MG63 (cell line): ENCODE data around the gene CD59. TPM values are rescaled to one million over a fixed set of nuclear protein-coding genes. Genes with fewer than 3 reads are reported as not detected.
"Not testable (repeated sequence)": the region's sequence is repeated elsewhere in the genome, so short reads cannot be mapped to it uniquely, and the experiment has no call there.

Experiments
- DNase-seq: peaks from one replicate; pipeline ENCODE4 v3.0.0-alpha.2; 2020
- H3K27me3 ChIP-seq: fragments of 250-450 bp; sonication (Bioruptor Pico); 2 replicates; pipeline ENCODE4 v1.5.1; 2020; ENCODE audit warnings: mild to moderate bottlenecking, moderate library complexity
- H3K36me3 ChIP-seq: fragments of 250-450 bp; sonication (Bioruptor Pico); 2 replicates; pipeline ENCODE4 v1.5.1; 2020; ENCODE audit warnings: mild to moderate bottlenecking, moderate library complexity
- H3K4me3 ChIP-seq: fragments of 250-450 bp; sonication (Bioruptor Pico); 2 replicates; pipeline ENCODE4 v1.5.1; 2020; ENCODE audit warnings: mild to moderate bottlenecking, moderate library complexity
- H3K9me3 ChIP-seq: fragments of 250-450 bp; sonication (Bioruptor Pico); 2 replicates; pipeline ENCODE4 v1.5.1; 2020; ENCODE audit warnings: mild to moderate bottlenecking, moderate library complexity
- total RNA-seq: library from RNA; depleted of rRNA; stranded (reverse); fragments of >200 nt; shearing (Covaris generic); gene quantifications from 2 replicates; pipeline ENCODE4 v1.2.3, GENCODE V29; 2014; ENCODE audit warnings: low replicate concordance

Gene CD59
- total RNA-seq, 1 experiment from 2014 or later = 360 TPM

DNA sequence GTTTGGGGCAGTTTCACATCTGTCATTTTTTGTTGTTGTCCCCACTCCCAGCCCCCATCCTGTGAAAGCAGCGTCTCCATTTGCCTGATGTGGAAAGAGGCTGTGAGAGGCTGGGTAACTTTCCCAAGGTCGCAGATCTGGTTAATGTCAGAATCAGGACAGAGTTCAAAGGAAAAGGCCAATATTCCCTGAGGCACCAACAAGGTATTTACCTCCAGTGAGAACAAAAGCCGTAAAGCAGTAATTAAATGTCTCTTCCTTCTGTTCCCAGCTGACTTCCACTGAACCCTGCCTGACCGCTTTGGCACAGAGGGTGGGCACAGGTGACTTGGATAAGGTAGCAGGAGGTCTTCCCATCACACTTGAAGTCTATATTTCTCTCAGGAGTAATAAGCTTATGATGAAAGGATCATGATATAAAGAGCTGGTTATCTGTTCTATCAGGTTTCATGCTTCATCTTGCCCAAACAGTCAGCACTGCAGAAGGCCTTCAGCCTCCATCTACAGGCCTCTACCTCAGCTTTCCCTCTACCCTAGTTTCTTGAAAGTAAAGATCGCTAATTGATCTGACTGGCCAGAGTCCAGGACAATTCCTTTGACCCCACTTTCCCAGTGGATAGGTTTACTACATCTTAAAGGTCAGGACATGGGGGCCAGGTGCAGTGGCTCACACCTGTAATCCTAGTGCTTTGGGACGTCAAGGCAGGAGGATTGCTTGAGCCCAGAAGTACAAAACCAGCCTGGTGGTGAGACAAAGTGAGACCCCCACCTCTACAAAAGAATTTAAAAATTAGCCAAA, 45.0 kb downstream of the CD59 start:
- Histone ChIP-seq H3K36me3 (no peaks in the 10 kb centered on the region), H3K4me3 (peak overlapping the region; percentile 3; the same call in 1 of the 2 replicates), H3K9me3 (no peaks in the 10 kb centered on the region; the same call in 1 of the 2 replicates), H3K27me3 (no peaks in the 10 kb centered on the region)
- DNase-seq = no peak

DNA sequence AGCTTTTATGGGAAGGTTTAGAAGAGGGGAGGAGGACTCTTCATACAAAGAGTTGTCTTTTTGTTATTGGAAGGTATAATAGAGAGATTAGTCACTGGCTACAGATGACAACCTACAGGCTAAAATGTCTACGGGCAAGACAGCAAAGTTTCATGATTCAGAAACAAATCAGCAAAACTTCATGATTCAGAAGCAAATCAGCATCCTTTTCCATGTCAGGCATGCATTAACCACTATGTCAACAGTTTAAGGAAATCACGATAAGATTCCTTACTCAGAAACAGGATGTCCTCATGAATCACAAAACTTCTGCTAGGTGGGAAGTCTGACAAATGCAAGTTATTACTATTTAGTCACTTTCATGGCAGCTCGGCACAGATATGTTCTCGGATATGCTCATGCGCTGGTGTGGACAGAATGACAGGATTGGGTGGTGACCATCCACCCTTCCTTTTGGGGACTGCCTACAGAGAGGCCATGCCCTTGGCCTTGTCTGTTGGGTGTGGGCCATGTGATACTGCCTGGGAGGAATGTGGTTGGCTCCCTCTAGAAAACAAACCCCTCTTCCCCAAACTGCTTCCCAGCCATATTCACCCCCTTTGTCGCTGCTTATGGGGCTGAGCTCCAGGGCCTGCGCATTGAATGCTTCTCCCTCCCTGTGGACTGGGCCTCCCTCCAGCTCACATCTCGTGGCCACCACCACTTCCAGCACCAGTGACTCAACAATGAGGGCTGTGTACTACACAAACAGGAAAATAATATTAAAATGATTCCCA, 45.7 kb downstream of the CD59 start:
- Histone ChIP-seq H3K9me3 (no peaks in the 10 kb centered on the region; the same call in 1 of the 2 replicates), H3K36me3 (no peaks in the 10 kb centered on the region), H3K4me3 (no peak overlapping the region), H3K27me3 (no peaks in the 10 kb centered on the region)
- peak; percentile 96 for DNase-seq

DNA sequence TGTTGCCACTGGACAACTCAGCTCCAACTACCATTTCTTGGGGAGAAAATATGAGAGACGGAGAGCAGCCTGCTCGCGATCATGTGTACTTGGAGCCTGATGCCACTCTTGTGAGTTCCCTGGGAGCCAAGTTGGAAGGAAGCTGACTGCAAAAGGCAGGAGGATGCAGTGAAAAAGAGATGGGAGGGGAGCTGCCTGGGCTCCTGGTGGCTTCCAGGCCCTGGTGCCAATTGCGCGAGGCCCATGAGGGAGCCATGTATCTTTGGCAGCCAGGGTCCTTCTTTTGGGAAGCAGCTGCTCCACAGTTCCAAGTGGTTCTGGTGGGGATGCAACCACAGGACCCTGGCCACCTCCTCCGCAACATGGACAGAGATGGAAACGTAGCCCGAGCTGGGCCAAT, 46.7 kb downstream of the CD59 start:
- DNase-seq = no peak
- H3K36me3 ChIP-seq = no peaks in the 10 kb centered on the region
- H3K4me3 ChIP-seq = no peak overlapping the region
- H3K27me3 ChIP-seq = no peaks in the 10 kb centered on the region
- H3K9me3 ChIP-seq = no peaks in the 10 kb centered on the region; the same call in 1 of the 2 replicates

DNA sequence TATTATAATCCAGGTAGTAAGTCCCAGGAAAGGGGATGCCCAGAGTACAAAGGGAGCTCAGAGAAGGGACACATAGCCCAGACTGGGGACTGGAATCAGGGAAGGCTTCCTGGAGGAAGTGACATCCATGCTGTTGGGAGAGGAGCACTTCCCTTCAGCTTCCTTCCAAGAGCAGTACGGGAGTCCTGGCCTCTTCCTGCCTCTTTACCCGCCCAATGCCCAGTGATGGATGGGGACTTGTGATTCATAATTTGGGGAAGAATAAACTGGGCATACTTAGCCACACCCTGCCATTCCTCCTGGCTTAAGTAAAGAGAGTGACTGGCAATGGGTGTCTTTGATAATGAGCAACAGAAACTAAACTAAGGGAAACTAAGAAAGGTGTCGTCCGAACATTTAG, 47.1 kb downstream of the CD59 start:
- Histone ChIP-seq H3K27me3 (no peaks in the 10 kb centered on the region), H3K36me3 (no peaks in the 10 kb centered on the region), H3K4me3 (no peak overlapping the region), H3K9me3 (no peaks in the 10 kb centered on the region; the same call in 1 of the 2 replicates)
- DNase-seq = peak; percentile 72

DNA sequence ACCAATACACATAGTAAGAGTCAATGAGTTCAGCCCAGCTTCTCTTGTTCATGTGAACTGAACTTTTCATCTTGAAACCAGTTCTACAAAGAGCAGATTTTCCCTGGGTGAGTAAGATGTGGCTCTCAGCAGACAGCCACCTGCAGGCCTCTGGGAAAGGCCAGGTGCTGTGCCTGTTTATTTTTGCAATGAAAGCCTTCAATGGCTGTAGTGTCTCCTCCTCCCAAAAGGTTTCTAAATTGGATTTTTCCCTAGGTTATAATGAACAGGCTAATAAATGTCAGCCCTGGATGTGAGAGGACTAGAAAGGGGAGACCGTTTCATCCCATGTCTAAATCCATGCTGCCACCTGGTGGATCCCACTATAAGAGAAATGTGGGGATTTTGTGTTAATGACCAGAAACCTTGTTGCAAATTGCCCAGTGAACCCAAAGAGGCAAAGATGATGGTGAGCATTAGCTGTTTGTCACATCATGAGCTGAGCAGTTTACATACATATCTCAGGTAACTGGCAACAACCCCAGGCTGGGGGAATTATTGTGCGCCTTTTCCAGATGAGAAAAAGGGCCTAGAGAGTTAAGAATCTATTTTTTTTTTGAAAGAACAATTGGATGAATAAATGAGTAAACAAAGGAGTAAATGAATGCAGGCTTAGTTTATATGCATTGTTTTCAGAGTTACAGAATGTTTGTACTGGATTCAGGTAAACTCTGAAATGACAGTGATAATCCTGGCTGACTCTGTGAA, 48.3 kb downstream of the CD59 start:
- Histone ChIP-seq H3K27me3 (no peaks in the 10 kb centered on the region), H3K4me3 (no peak overlapping the region), H3K9me3 (no peaks in the 10 kb centered on the region; the same call in 1 of the 2 replicates), H3K36me3 (no peaks in the 10 kb centered on the region)
- DNase-seq = peak; percentile 33

DNA sequence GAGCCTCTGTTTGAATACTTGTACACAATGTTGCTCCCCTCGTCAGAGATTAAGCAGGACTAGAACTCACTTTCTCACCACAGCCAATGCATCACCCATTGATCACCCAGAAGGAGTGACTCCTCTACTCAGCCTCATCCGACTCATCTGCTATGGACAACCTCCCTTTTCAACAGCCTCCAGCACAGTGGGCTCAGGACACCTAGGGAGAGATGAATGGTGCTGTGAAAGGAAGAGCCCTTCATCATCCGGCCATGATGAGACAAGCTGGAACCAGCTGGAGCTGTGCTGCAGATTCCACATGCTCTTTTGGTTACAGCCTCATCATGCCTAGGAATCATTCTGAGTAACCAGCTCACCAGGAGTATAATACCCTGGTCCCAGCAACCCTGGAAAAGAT, 51.1 kb downstream of the CD59 start:
- peaks cover 3% of the 10 kb centered on the region for H3K27me3 ChIP-seq
- no peak for DNase-seq
- H3K9me3 ChIP-seq = peaks cover under 1% of the 10 kb centered on the region
- no peaks in the 10 kb centered on the region for H3K36me3 ChIP-seq
- H3K4me3 ChIP-seq = no peak overlapping the region

DNA sequence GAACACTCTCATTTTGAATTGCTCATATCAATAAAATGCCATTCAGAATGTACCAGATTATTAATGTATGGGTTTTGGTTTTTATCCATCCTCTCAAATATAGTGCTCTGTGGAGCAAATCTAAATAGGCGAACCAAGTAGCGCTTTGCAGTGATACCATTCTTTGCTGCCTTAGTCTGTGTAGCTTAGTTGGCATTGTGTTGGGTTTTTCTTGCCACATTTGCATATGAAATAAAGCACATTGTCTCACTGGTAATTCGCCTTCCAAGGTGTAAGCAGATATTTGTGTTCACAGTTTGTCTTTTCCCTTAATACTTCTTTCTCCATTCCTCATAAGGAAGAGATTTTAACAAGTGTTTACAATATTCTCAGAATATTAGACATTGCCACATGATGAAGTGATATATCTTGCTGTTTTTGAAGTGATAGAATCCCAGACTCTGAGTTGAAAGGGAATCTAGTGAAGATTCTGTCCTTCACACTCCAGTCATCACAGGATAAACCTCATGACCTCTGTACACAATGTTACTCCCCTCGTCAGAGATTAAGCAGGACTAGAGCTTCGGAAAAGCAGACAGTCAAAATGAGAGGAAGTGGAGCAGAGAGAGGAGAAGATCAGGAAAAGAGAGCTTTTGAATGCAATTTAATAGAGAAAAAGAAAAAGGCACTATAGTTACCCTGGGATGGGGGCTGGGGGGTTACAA, 52.1 kb downstream of the CD59 start:
- H3K4me3 ChIP-seq = no peak overlapping the region
- H3K36me3 ChIP-seq = no peaks in the 10 kb centered on the region
- no peak for DNase-seq
- peaks cover 9% of the 10 kb centered on the region for H3K9me3 ChIP-seq
- peaks cover 6% of the 10 kb centered on the region for H3K27me3 ChIP-seq

DNA sequence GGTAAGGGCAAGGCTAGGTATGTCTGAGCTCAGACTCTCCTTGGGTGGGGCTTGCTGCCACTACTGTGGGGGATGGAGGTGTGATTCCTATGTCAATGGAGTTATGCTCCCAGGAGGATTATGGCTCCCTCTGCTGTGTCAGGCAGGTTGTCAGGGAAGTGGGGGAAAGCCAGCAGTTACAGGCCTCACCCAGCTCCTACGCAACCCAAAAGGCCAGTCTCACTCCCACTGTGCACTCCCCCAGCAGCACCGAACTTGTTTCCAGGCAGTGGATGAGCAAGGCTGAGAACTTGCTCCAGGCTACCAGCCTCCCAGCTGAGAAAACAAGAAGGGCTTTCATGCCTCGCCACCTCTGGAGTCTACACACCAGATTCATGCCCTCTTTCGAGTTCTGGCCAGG, 53.8 kb downstream of the CD59 start:
- no peak overlapping the region for H3K4me3 ChIP-seq
- no peak for DNase-seq
- H3K36me3 ChIP-seq = no peaks in the 10 kb centered on the region
- H3K27me3 ChIP-seq = peaks cover 6% of the 10 kb centered on the region
- H3K9me3 ChIP-seq = peaks cover 19% of the 10 kb centered on the region

DNA sequence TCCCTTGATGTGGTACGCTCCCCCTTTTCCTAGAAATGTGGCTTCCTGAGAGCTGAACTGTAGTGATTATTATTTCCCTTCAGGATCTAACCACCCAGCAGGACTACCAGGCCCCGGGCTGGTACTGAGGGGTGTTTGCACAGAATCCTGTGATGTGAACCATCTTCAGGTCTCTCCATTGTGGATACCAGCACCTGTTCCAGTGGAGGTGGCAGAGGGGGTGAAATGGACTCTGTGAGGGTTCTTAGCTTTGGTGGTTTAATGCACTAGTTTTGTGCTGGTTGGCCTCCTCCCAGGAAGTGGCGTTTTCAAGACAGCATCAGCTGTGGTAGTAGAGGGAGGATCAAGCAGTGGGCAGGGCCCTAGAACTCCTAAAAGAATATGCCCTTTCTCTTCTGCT, 54.2 kb downstream of the CD59 start:
- Histone ChIP-seq H3K27me3 (peaks cover 6% of the 10 kb centered on the region), H3K36me3 (no peaks in the 10 kb centered on the region), H3K9me3 (peaks cover 20% of the 10 kb centered on the region), H3K4me3 (no peak overlapping the region)
- DNase-seq = no peak

DNA sequence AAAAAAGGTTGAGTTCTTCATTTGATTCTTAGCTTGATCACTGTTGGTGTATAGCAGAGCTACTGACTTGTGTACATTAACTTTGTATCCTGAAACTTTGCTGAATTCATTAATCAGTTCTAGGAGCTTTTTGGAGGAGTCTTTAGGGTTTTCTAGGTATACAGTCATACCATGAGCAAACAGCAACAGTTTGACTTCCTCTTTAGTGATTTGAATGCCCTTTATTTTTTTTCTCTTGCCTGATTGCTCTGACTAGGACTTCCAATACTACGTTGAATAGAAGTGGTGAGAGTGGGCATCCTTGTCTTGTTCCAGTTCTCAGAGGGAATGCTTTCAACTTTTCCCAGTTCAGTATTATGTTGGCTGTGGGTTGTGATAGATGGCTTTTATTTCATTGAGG, 57.6 kb downstream of the CD59 start:
- not testable (repeated sequence) for H3K27me3 ChIP-seq, H3K36me3 ChIP-seq, DNase-seq, H3K4me3 ChIP-seq
- peaks cover 20% of the 10 kb centered on the region for H3K9me3 ChIP-seq

DNA sequence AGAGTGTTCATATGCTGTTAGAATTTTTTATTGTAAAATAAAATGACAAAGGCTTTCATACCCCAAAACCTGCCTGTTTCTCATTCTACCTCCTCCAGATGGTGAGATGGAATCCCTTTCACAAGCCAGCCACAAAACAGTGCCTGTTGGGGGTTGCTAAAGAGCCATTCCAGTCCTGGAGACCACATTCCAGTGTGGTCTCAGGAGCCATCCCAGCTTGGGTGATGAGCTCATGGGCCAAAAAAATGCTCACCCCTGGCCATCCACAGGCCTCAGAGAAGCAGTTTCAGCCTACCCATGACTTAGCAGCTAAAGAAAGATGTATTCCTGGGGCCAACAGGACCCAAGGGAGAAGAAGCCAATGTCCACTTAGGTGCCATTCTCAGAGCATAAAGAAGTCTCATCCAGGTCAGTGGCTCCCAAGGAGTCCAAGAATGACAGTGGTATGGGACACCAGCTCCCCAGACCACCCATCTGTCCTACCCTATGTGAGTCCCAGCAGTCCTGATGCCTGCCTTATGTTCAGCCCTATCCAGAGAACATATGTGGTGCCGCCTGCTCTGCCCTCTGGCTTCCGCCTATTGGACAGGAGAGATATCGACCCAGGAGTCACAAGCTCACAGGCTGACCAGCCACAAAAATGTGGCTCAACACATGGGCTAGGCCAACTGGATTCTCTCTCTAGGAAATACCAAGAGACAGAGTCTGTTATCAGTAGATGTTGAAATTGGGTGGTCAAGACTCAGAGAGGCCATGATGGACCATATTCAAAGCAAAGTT, 62.0 kb downstream of the CD59 start:
- DNase-seq = no peak

DNA sequence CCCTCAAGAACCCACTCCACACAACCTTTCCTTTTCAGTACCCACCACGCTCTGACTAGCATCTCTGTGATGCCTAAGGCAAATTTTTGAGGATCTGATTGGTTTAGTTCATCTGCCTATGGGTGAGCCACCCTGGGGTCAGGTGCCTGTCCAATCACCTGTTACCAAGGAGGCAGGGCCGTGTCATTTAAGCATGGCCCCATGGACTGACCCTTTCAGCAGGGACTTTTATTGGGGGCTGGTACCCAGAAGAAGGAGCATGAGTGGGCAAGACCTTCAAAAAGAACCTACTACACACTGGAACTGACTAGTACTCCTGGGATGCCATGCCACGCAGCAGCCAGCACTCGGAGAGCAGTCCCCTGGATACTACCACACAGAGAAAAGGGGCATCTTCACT, 64.0 kb downstream of the CD59 start:
- no peak for DNase-seq

More for the DNA sequence above, 62.0 kb downstream of the CD59 start:
- H3K27me3 ChIP-seq = no peaks in the 10 kb centered on the region
- H3K36me3 ChIP-seq = no peaks in the 10 kb centered on the region
- H3K9me3 ChIP-seq = peaks cover 11% of the 10 kb centered on the region
- no peak overlapping the region for H3K4me3 ChIP-seq

DNA sequence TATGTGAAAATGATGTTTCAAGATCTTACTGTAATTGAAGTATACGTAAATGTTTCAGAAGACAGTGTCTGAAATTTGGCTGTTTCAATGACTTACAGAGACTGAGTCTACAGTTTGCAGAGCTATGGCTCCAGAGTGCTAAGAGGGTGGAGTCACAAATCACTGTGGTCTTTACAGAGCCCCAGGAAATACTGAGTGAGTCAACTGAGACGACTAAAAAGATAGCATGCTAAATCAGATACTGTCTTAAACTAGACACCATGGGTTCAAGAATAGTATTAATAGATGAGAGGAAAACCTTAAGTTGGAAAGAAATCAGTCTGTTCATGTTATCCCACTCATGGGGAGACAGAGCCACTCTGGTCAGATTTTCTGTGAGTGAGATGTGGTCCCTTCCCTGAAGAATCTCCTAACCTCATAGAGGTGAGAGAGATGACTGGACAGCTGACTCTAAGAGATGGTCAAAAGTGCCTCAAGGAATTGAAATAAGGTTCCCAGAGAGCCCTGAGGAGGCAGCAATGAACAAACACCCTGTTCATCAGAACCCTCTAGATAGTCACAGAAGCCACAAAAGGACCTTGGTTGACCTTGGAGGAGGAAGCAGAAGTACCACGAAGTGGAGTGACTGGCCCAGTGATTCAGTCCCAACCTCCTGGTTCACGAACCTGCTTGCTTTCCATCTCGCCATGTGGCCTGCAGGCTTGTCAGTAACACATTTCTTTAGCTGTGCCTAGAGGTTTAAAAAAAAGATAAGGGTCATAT, 65.8 kb downstream of the CD59 start:
- DNase-seq = no peak
- no peaks in the 10 kb centered on the region for H3K36me3 ChIP-seq
- H3K4me3 ChIP-seq = no peak overlapping the region
- H3K27me3 ChIP-seq = no peaks in the 10 kb centered on the region
- H3K9me3 ChIP-seq = no peaks in the 10 kb centered on the region

More for the DNA sequence above, 64.0 kb downstream of the CD59 start:
- no peaks in the 10 kb centered on the region for H3K27me3 ChIP-seq
- no peaks in the 10 kb centered on the region; the same call in 1 of the 2 replicates for H3K9me3 ChIP-seq
- H3K4me3 ChIP-seq = no peak overlapping the region
- H3K36me3 ChIP-seq = no peaks in the 10 kb centered on the region

DNA sequence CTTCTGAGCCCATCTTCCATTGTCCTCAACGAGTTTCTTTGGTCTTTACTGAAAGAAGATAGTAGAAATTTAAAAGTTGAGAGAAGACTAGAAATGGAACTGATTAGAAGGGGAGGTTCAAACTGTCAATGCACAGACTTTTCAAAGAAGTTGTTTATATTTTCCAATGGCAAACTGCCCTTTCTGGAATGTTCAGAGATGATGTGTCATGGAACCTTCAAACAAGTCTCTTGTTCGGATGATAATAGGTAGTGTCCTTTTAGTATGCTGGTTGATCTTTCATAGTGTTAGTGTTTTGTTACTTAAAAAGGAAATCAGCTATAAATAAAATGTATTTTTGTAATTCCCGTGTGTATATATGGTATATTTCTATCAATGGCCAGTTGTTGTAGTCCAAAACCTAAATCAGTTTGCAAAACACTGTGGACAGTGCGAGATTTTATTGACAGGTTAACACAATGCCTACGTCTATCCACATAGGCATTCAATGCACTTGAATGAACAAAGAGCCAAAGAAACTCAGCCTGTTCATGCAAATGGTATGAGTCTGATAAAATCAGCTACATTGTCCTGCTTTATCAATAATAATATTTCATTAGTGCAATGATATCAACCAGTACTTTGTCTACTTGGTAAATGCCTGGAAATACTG, 66.5 kb downstream of the CD59 start:
- Histone ChIP-seq H3K4me3 (no peak overlapping the region), H3K36me3 (no peaks in the 10 kb centered on the region), H3K9me3 (no peaks in the 10 kb centered on the region), H3K27me3 (no peaks in the 10 kb centered on the region)
- no peak for DNase-seq
